Heart left ventricle (tissue), 13 donors: ENCODE measurements around the gene NPS.

ENCODE experiments used
- CTCF ChIP-seq, 12 donors: fragments of 200-600 bp; sonication (generic) in 4 of 12; IDR thresholded peaks; one replicate each; pipeline versions ENCODE4 v1.5.0 to v1.8.0; 2018 to 2022; ENCODE audit warnings: antibody characterized with exemption in 12 of 12, mild to moderate bottlenecking in 5 of 12
- POLR2A ChIP-seq, 2 donors: fragments of 450-650 bp; IDR thresholded peaks; one replicate each; pipeline ENCODE4 v1.6.1; 2017; ENCODE audit warnings: antibody characterized with exemption in 2 of 2, mild to moderate bottlenecking in 2 of 2, moderate library complexity in 2 of 2
- donor health status: ischemic (EF 13 %, LVEDD 7.1; RV severe dilation, severe dysfunction).
- donor health status: DM: no; HTN: yes; CAD: no.
- donor health status: DM: no; HTN: no; CAD: no.
- donor health status: ischemic (EF 25% LVEDD 6.9; RV normal size, moderate dysfunction).
- donor health status: ischemic (EF 25% LVEDD 5.7; RV mildly dilated, moderate dysfunction).
- donor health status: ischemic (EF 35%, LVEDD 5.7; RV mildly dilated, moderate dysfunction).
- donor health status: nonischemic (EF 11% LVEDD 7.7; RV severe dilation, severe dysfunction).
- donor health status: DM: yes; HTN: yes; CAD: no.
- donor health status: PGD.
- donor health status: ischemic (EF 29% LVEDD 5.4; RV normal size, mild dysfunction).
- donor health status: nonischemic (EF 23%, LVEDD 6.1; RV moderate dilation, normal function).

GRCh38 chr10:127549009-127549408, at the start of gene NPS:
- TF ChIP-seq CTCF (IDR thresholded peaks at IDR 0.05) = no peak
- TF ChIP-seq POLR2A (IDR thresholded peaks at IDR 0.05) = no peak
